Fibroblast of lung (primary cell): ENCODE results near the gene POGLUT2. TPM values are rescaled to one million over a fixed set of nuclear protein-coding genes. Genes with fewer than 3 reads are reported as not detected.

Experiments
- DNase-seq, 2 donors: peaks; one replicate each; pipeline versions ENCODE4 v3.0.0 to v3.0.0-alpha.2; 2010; ENCODE audit warnings: low read depth in 2 of 2
- H2AFZ ChIP-seq: 2 replicates; pipeline ENCODE4 v1.5.1; 2012; ENCODE audit warnings: low read length, control low read depth, inconsistent platforms
- H3K27ac ChIP-seq: 2 replicates; pipeline ENCODE4 v1.5.1; 2011; ENCODE audit warnings: low read length, control low read depth; ENCODE audit not compliant: insufficient read depth
- H3K27me3 ChIP-seq: 2 replicates; pipeline ENCODE4 v1.5.1; 2011; ENCODE audit warnings: mild to moderate bottlenecking, low read length; ENCODE audit not compliant: control insufficient read depth, insufficient read depth
- H3K36me3 ChIP-seq: 2 replicates; pipeline ENCODE4 v1.5.1; 2011; ENCODE audit warnings: low read length; ENCODE audit not compliant: control insufficient read depth, insufficient read depth
- H3K4me1 ChIP-seq: 2 replicates; pipeline ENCODE4 v1.5.1; 2011; ENCODE audit warnings: low read length; ENCODE audit not compliant: control insufficient read depth, insufficient read depth; ENCODE audit errors: extremely low read depth
- H3K4me2 ChIP-seq: 2 replicates; pipeline ENCODE4 v1.5.1; 2011; ENCODE audit warnings: low read length, control low read depth; ENCODE audit not compliant: insufficient read depth; ENCODE audit errors: extremely low read depth
- H3K4me3 ChIP-seq, 4 experiments: fragments of 200-600 bp in 1 of 4; sonication (generic) in 1 of 4; replicated peaks in 1 of 4; 2 replicates each; pipeline ENCODE4 v1.5.1; 2011 to 2016; ENCODE audit warnings: low read length in 4 of 4, low read depth in 3 of 4, mild to moderate bottlenecking in 3 of 4, control low read depth in 2 of 4, inconsistent platforms in 1 of 4, mixed read lengths in 1 of 4; ENCODE audit not compliant: insufficient read depth in 1 of 4; ENCODE audit errors: control extremely low read depth in 1 of 4
- H3K79me2 ChIP-seq: 2 replicates; pipeline ENCODE4 v1.5.1; 2012; ENCODE audit warnings: mild to moderate bottlenecking, low read length, inconsistent platforms; ENCODE audit not compliant: control insufficient read depth, insufficient read depth
- H3K9ac ChIP-seq: 2 replicates; pipeline ENCODE4 v1.5.1; 2011; ENCODE audit warnings: mild to moderate bottlenecking, low read length, control low read depth; ENCODE audit not compliant: insufficient read depth
- H3K9me3 ChIP-seq: 2 replicates; pipeline ENCODE4 v1.5.1; 2012; ENCODE audit warnings: low read depth, low read length; ENCODE audit not compliant: control insufficient read depth, insufficient read depth
- H4K20me1 ChIP-seq: 2 replicates; pipeline ENCODE4 v1.5.1; 2011; ENCODE audit warnings: low read length; ENCODE audit not compliant: control insufficient read depth, insufficient read depth; ENCODE audit errors: extremely low read depth
- EZH2 ChIP-seq: IDR thresholded peaks from 2 replicates; pipeline ENCODE4 v1.5.1; 2012; ENCODE audit warnings: low read length, control low read depth, mild to moderate bottlenecking; ENCODE audit errors: missing control alignments
- polyA plus RNA-seq, 2 donors: library from polyadenylated mRNA; depleted of rRNA in 1 of 2; stranded (reverse) in 1 of 2; unstranded in 1 of 2; fragments of >200 nt; gene quantifications; 2 replicates each; pipeline ENCODE4 v1.2.1, GENCODE V29; 2011 to 2012; ENCODE audit warnings: missing spikeins in 1 of 2
- total RNA-seq: library from RNA; depleted of rRNA; stranded (reverse); fragments of >200 nt; gene quantifications from 2 replicates; pipeline ENCODE4 v1.2.1, GENCODE V29; 2014
- TF ChIP-seq, protein P1 (sequence below), 2 donors: IDR thresholded peaks in 1 of 2; conservative IDR thresholded peaks in 1 of 2; 1 replicate in 1 of 2; 2 replicates in 1 of 2; pipeline ENCODE4 v1.5.1; 2011 to 2012; ENCODE audit warnings: low read length in 2 of 2, control low read depth in 1 of 2, inconsistent platforms in 1 of 2, low read depth in 1 of 2, mild to moderate bottlenecking in 1 of 2

POGLUT2 gene
- total and polyA plus RNA-seq, 2 donors (not counting 1 experiment from before 2014, with no cell fraction given): 11.7 to 18.1 TPM

DNA sequence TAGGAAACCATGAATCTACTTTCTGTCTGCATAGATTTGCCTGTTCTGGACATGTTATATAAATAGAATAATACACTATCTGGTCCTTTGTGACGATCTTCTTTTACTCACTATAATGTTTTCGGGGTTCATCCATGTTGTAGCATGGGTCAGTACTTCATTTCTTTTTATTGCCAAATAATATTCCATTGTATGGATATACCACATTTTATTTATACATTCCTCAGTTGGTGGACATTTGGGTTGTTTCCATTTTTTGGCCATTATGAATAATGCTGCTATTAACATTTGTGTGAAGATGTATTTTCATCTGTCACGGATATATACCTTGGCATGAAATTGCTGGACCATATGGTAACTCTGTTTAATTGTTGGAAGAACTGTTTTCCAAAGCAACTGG, 6.9 kb upstream of the POGLUT2 start:
- H3K27ac ChIP-seq: no peak overlapping the region
- H3K4me1 ChIP-seq: peaks cover 3% of the 10 kb centered on the region
- H4K20me1 ChIP-seq: no peaks in the 10 kb centered on the region
- no peak overlapping the region for H3K4me3 ChIP-seq
- no peak overlapping the region for H2AFZ ChIP-seq
- no peak overlapping the region for H3K9ac ChIP-seq
- H3K36me3 ChIP-seq: no peaks in the 10 kb centered on the region
- TF ChIP-seq EZH2: no peak
- TF ChIP-seq, protein P1, sequence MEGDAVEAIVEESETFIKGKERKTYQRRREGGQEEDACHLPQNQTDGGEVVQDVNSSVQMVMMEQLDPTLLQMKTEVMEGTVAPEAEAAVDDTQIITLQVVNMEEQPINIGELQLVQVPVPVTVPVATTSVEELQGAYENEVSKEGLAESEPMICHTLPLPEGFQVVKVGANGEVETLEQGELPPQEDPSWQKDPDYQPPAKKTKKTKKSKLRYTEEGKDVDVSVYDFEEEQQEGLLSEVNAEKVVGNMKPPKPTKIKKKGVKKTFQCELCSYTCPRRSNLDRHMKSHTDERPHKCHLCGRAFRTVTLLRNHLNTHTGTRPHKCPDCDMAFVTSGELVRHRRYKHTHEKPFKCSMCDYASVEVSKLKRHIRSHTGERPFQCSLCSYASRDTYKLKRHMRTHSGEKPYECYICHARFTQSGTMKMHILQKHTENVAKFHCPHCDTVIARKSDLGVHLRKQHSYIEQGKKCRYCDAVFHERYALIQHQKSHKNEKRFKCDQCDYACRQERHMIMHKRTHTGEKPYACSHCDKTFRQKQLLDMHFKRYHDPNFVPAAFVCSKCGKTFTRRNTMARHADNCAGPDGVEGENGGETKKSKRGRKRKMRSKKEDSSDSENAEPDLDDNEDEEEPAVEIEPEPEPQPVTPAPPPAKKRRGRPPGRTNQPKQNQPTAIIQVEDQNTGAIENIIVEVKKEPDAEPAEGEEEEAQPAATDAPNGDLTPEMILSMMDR (conservative IDR thresholded peaks at IDR 0.05 in 1 of 2, IDR thresholded peaks at IDR 0.05 in 1 of 2; ENCODE audit: low read depth in 1 of 2, low read length in 2 of 2): no peak
- no peak for DNase-seq
- H3K79me2 ChIP-seq: peaks cover 57% of the 10 kb centered on the region
- H3K9me3 ChIP-seq: no peaks in the 10 kb centered on the region
- H3K4me2 ChIP-seq: no peak overlapping the region
- H3K27me3 ChIP-seq: no peaks in the 10 kb centered on the region

DNA sequence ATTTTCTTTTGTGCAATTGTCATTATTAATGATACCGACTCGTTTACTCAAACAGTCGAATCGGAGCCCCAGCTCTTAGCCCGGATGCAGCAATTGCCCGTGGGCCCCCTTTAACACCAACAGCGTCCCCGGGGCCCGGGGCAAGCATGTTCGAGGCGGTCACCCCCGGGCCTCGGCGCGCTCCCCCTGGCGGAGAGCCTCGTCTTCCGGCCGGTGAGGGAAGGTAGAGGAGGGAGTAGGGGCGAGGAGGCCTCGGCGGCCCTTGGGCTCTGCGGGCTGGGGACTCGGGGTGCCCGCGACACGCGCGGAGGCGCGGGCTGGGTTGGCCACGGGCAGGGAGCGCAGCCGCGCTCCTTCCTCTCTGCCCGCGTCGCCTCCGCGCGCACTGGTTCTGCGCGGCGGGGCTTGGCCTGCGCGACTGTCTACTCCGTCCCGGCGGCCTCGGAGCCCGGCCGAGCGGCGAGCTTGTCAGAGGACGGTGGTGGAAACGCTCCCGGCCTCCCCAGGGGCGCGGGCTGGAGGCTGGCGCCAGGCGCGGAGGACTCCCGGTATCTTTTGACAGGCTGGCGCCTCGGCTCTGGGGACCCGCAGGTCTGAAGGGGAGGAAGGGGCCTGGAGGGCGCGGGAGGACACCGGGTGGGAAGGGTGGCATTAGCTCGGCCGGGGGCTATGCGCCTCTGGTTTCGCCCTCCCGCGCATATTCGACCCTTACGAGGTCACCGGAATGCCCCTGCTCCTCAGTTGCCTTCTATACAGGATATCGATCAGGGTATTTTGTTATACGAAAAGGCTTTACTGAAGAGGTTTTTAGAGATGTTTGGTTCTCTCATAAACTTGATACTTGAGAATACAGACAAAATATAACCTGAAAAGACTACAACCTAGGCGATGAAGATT, 1.6 kb upstream of the POGLUT2 start:
- no peaks in the 10 kb centered on the region for H3K27me3 ChIP-seq
- peaks cover 57% of the 10 kb centered on the region for H3K79me2 ChIP-seq
- no peaks in the 10 kb centered on the region for H3K36me3 ChIP-seq
- peaks cover 5% of the 10 kb centered on the region for H3K4me1 ChIP-seq
- TF ChIP-seq, protein P1 (conservative IDR thresholded peaks at IDR 0.05 in 1 of 2, IDR thresholded peaks at IDR 0.05 in 1 of 2; ENCODE audit: low read depth in 1 of 2, low read length in 2 of 2): peak; percentile 56 to 57
- no peak for TF ChIP-seq EZH2
- H3K4me2 ChIP-seq: peak overlapping the region; percentile 92
- no peaks in the 10 kb centered on the region for H3K9me3 ChIP-seq
- H3K27ac ChIP-seq: peak overlapping the region; percentile 78
- peak overlapping the region; percentile 97 for H2AFZ ChIP-seq
- H3K4me3 ChIP-seq: peak overlapping the region; percentile 83 to 97 (median 88)
- H3K9ac ChIP-seq: peak overlapping the region; percentile 84
- peak; percentile 78 for DNase-seq
- H4K20me1 ChIP-seq: no peaks in the 10 kb centered on the region

DNA sequence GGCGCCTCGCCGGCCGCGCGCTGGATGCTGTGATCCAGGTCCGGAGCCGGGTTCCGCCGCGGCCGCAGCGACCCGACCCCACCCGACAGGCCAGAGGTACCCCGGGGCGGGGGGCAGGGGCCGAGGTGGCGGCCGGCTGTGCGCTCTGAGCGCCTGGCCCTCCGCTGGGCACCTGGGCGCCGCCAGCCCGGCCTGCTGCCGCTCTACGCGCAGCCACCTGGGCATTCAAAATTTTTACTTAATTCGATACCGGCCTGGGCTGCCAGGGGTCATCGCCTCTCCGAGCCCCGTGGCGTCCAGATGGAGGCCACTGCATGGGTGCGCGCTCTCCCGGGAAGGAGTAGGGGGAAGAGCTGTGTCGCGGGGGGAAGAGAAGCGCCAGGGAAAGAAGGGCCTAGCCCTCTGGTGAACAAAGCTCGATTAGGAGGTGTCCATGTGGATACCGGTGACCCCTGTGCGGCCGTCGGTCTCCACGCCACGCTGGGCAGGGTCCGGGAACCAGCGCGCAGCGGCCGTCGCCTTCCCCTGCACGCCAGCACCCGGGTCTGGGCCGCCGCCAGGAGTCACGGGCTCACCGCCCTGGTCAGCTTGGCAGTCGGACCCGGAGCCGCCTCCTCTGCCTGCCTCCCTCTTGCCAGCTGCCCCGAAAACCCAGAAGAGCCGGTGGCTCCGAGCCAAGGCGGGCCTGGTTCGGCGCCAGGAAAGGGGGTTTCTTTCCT, 809 bp upstream of the POGLUT2 start:
- Histone ChIP-seq H2AFZ (peak overlapping the region; percentile 99), H3K9ac (peak overlapping the region; percentile 84), H3K4me3 (peak overlapping the region; percentile 85 to 97 (median 89)), H3K27me3 (no peaks in the 10 kb centered on the region), H3K4me1 (peaks cover 5% of the 10 kb centered on the region), H4K20me1 (no peaks in the 10 kb centered on the region), H3K9me3 (no peaks in the 10 kb centered on the region), H3K79me2 (peaks cover 50% of the 10 kb centered on the region), H3K36me3 (no peaks in the 10 kb centered on the region), H3K4me2 (peak overlapping the region; percentile 91), H3K27ac (peak overlapping the region; percentile 78)
- no peak for TF ChIP-seq EZH2
- TF ChIP-seq, protein P1 (conservative IDR thresholded peaks at IDR 0.05 in 1 of 2, IDR thresholded peaks at IDR 0.05 in 1 of 2; ENCODE audit: low read depth in 1 of 2, low read length in 2 of 2): no peak
- peak; percentile 30 to 35 for DNase-seq
